ENCODE measurements around the gene RTP1.
"Not testable (repeated sequence)": the region's sequence is repeated elsewhere in the genome, so short reads cannot be mapped to it uniquely, and the experiment has no call there.

Gene RTP1

GRCh38 chr3:187198490-187198889, 1.2 kb downstream of the RTP1 start:
- no peak for DNase-seq (ENCODE audit: low spot score)

- DNase-seq (ENCODE audit: low spot score), result not testable (repeated sequence)
Observed at GRCh38 chr3:187199463-187200050, 2.3 kb downstream of the RTP1 start.

- no peak for DNase-seq (ENCODE audit: low spot score)
Observed at GRCh38 chr3:187205683-187206082, 8.4 kb downstream of the RTP1 start.

GRCh38 chr3:187207062-187207461, 9.8 kb downstream of the RTP1 start:
- DNase-seq (ENCODE audit: low spot score), result no peak

- DNase-seq (ENCODE audit: low spot score), result no peak
Observed at GRCh38 chr3:187207624-187208023, 10.3 kb downstream of the RTP1 start.

GRCh38 chr3:187208159-187208558, 10.9 kb downstream of the RTP1 start:
- no peak for DNase-seq (ENCODE audit: low spot score)

GRCh38 chr3:187209491-187209890, 12.2 kb downstream of the RTP1 start:
- DNase-seq (ENCODE audit: low spot score), result no peak

- no peak for DNase-seq (ENCODE audit: low spot score)
Observed at GRCh38 chr3:187210091-187210490, 12.8 kb downstream of the RTP1 start.

- DNase-seq (ENCODE audit: low spot score), result no peak
Observed at GRCh38 chr3:187210545-187211327, 13.4 kb downstream of the RTP1 start.

- DNase-seq (ENCODE audit: low spot score), result no peak
Observed at GRCh38 chr3:187211532-187212195, 14.4 kb downstream of the RTP1 start.

- DNase-seq (ENCODE audit: low spot score), result no peak
Observed at GRCh38 chr3:187212196-187212545, 14.9 kb downstream of the RTP1 start.

GRCh38 chr3:187212705-187213104, 15.4 kb downstream of the RTP1 start:
- no peak for DNase-seq (ENCODE audit: low spot score)

- no peak for DNase-seq (ENCODE audit: low spot score)
Observed at GRCh38 chr3:187213616-187214015, 16.3 kb downstream of the RTP1 start.

- DNase-seq (ENCODE audit: low spot score), result no peak
Observed at GRCh38 chr3:187215460-187215859, 18.2 kb downstream of the RTP1 start.

- DNase-seq (ENCODE audit: low spot score), result no peak
Observed at GRCh38 chr3:187222801-187223200, 25.5 kb downstream of the RTP1 start.

- DNase-seq (ENCODE audit: low spot score), result no peak
Observed at GRCh38 chr3:187223799-187224198, 26.5 kb downstream of the RTP1 start.

- DNase-seq (ENCODE audit: low spot score), result no peak
Observed at GRCh38 chr3:187227658-187228258, 30.5 kb downstream of the RTP1 start.

- no peak for DNase-seq (ENCODE audit: low spot score)
Observed at GRCh38 chr3:187228740-187229139, 31.5 kb downstream of the RTP1 start.

- DNase-seq (ENCODE audit: low spot score), result no peak
Observed at GRCh38 chr3:187230011-187230410, 32.7 kb downstream of the RTP1 start.

GRCh38 chr3:187236962-187237361, 39.7 kb downstream of the RTP1 start:
- no peak for DNase-seq (ENCODE audit: low spot score)

- no peak for DNase-seq (ENCODE audit: low spot score)
Observed at GRCh38 chr3:187237741-187238140, 40.5 kb downstream of the RTP1 start.

- no peak for DNase-seq (ENCODE audit: low spot score)
Observed at GRCh38 chr3:187238239-187238638, 41.0 kb downstream of the RTP1 start.

GRCh38 chr3:187238835-187239234, 41.5 kb downstream of the RTP1 start:
- DNase-seq (ENCODE audit: low spot score), result not testable (repeated sequence)

All from hematopoietic multipotent progenitor cell treated with erythropoietin and hydrocortisone succinate and interleukin-3 and kit ligand, for 15 days (in vitro differentiated cells).